Spleen (tissue), 11 donors: ENCODE results near the gene B3GNT5. TPM values are rescaled to one million over a fixed set of nuclear protein-coding genes. Genes with fewer than 3 reads are reported as not detected.

Source experiments
- DNase-seq: peaks from one replicate; pipeline ENCODE4 v3.0.0-alpha.2; 2020
- H3K27ac ChIP-seq, 8 donors: fragments of 200-600 bp; sonication (generic) in 7 of 8; 1 replicate in 4 of 8; 2 replicates in 4 of 8; pipeline versions ENCODE4 v1.5.0 to v1.8.0; 2016 to 2021; ENCODE audit warnings: inconsistent platforms in 4 of 8, mild to moderate bottlenecking in 4 of 8, moderate library complexity in 1 of 8
- H3K27me3 ChIP-seq, 7 donors: fragments of 200-600 bp; sonication (generic) in 6 of 7; replicated peaks in 1 of 7; 1 replicate in 4 of 7; 2 replicates in 3 of 7; pipeline versions ENCODE4 v1.5.0 to v1.8.0; 2016 to 2021; ENCODE audit warnings: inconsistent platforms in 3 of 7, mild to moderate bottlenecking in 1 of 7
- H3K36me3 ChIP-seq, 6 donors: fragments of 200-600 bp; sonication (generic) in 5 of 6; 1 replicate in 4 of 6; 2 replicates in 2 of 6; pipeline versions ENCODE4 v1.5.0 to v1.8.0; 2016 to 2021; ENCODE audit warnings: inconsistent platforms in 2 of 6
- H3K4me1 ChIP-seq, 6 donors: fragments of 200-600 bp; sonication (generic) in 5 of 6; 1 replicate in 3 of 6; 2 replicates in 3 of 6; pipeline versions ENCODE4 v1.5.0 to v1.8.0; 2016 to 2021; ENCODE audit warnings: inconsistent platforms in 3 of 6
- H3K4me3 ChIP-seq, 8 donors: fragments of 200-600 bp; sonication (generic) in 7 of 8; 1 replicate in 4 of 8; 2 replicates in 4 of 8; pipeline versions ENCODE4 v1.5.0 to v1.8.0; 2016 to 2021; ENCODE audit warnings: inconsistent platforms in 4 of 8, mild to moderate bottlenecking in 4 of 8, moderate library complexity in 2 of 8
- H3K9me3 ChIP-seq, 8 donors: fragments of 200-600 bp; sonication (generic) in 7 of 8; 1 replicate in 4 of 8; 2 replicates in 4 of 8; pipeline versions ENCODE4 v1.5.0 to v1.8.0; 2016 to 2021; ENCODE audit warnings: inconsistent platforms in 4 of 8
- POLR2A ChIP-seq, 3 donors: fragments of 450-650 bp; IDR thresholded peaks; one replicate each; pipeline ENCODE4 v1.5.1; 2017; ENCODE audit warnings: antibody characterized with exemption in 3 of 3, mild to moderate bottlenecking in 1 of 3
- POLR2AphosphoS5 ChIP-seq, 3 donors: sonication (generic); formaldehyde crosslinking; IDR thresholded peaks; one replicate each; pipeline ENCODE4 v1.5.1; 2017; ENCODE audit warnings: antibody characterized with exemption in 3 of 3
- WGBS, 5 donors: extraction: QIAGEN DNeasy Blood & Tissue Kit in 3 of 5; methylation state at CpG; one replicate each; pipeline versions ENCODE4 v1.1.5 to v1.1.7; 2013 to 2018; 5-methylcytosine and 5-hydroxymethylcytosine counted together
- intact Hi-C: fragments of 100-400 bp; cut with DNase I; formaldehyde crosslinking; loops from one replicate; pipeline ENCODE4 v1.15.0; 2023; ENCODE audit warnings: low total_unique reads
- polyA plus RNA-seq, 3 donors: library from polyadenylated mRNA; stranded (reverse); fragments of 200-250 nt; gene quantifications; one replicate each; pipeline ENCODE4 v1.2.1, GENCODE V29; 2013
- total RNA-seq, 7 donors: library from RNA; depleted of rRNA in 3 of 7; stranded (reverse); fragments of >200 nt in 3 of 7; fragmentation: NEBNext Ultra II Directional in 4 of 7; extraction: Animal tissue kit (Norgen Biotek cat#: 25700) in 4 of 7; gene quantifications; one replicate each; pipeline versions ENCODE4 v1.1.0 to v1.2.1, GENCODE V29; 2016 to 2021
- TF ChIP-seq, protein P1 (sequence below), 11 experiments: fragments of 200-600 bp in 7 of 11; fragments of 450-650 bp in 4 of 11; sonication (generic) in 4 of 11; IDR thresholded peaks in 8 of 11; conservative IDR thresholded peaks in 3 of 11; 1 replicate in 7 of 11; 2 replicates in 4 of 11; pipeline versions ENCODE4 v1.4.0 to v1.8.0; 2016 to 2021; ENCODE audit warnings: antibody characterized with exemption in 11 of 11, inconsistent platforms in 4 of 11, mild to moderate bottlenecking in 1 of 11
- donor health status: healthy with polysubstance abuse.
- donor health status: DM: no; HTN: no; CAD: no; lungs with moderate emphysema.
- donor health status: DM: no; HTN: no; CAD: no.
- donor health status: Bipolar disorder and iron deficiency.
- donor health status: healthy.
- donor health status: DM: no; HTN: no; CAD: no.
- donor health status: DM: yes; HTN: yes; CAD: no.

B3GNT5 gene
- total and polyA plus RNA-seq, 10 donors, result 0.61 to 11.9 (median 3.7) TPM

DNA sequence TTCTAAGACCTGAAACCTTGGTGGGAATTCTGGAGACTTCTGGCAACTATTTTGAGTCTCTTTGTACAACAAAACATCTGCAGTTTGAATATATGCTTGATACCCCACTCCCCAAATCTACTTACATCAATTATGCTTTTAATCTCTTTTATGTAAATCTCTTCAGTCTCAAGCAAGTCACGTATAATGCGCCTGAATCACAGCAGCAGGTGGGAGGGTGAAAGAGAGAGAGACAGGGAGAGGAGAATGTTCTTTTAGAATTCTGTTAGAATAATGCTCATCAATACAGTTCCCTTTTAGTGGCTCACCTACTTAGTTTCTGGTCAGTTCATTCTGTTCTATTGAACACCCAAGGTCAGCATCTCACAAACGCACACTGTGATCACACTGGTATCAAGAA is 22.2 kb upstream of the B3GNT5 start:
- WGBS, 5 donors, result 91 to 99% (median 96%) methylated on average over 3 of the region's 3 CpGs
- intact Hi-C loops, result no loop called here

DNA sequence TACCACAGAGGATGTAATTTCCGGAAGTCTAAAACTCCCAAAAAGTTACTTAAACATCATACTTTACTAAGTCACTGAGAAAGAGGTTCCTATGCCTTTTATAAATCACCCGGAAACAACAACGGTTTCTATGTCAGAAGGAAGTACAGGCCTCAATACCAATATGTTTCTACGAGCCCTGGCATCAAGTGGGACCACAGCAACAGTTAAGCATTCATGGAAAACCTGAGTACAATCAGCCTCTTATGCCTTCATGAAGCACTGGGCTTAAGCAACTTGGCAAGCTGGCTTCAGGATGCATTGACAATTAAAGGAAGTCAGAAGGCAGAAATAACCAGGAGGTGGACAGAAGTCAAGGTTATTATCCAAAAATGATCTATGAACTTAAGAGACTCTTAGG is 19.1 kb upstream of the B3GNT5 start:
- TF ChIP-seq POLR2AphosphoS5 (IDR thresholded peaks at IDR 0.05) (no peak), POLR2A (IDR thresholded peaks at IDR 0.05) (no peak)
- TF ChIP-seq, protein P1, sequence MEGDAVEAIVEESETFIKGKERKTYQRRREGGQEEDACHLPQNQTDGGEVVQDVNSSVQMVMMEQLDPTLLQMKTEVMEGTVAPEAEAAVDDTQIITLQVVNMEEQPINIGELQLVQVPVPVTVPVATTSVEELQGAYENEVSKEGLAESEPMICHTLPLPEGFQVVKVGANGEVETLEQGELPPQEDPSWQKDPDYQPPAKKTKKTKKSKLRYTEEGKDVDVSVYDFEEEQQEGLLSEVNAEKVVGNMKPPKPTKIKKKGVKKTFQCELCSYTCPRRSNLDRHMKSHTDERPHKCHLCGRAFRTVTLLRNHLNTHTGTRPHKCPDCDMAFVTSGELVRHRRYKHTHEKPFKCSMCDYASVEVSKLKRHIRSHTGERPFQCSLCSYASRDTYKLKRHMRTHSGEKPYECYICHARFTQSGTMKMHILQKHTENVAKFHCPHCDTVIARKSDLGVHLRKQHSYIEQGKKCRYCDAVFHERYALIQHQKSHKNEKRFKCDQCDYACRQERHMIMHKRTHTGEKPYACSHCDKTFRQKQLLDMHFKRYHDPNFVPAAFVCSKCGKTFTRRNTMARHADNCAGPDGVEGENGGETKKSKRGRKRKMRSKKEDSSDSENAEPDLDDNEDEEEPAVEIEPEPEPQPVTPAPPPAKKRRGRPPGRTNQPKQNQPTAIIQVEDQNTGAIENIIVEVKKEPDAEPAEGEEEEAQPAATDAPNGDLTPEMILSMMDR (IDR thresholded peaks at IDR 0.05 in 8 of 11, conservative IDR thresholded peaks at IDR 0.05 in 3 of 11), result no peak
- DNase-seq, result no peak
- Histone ChIP-seq H3K4me1 (peaks cover 0 to 10% (median 2%) of the 10 kb centered on the region in 6 donors), H3K27me3 (no peaks in the 10 kb centered on the region), H3K9me3 (no peaks in the 10 kb centered on the region), H3K4me3 (no peak overlapping the region), H3K36me3 (no peaks in the 10 kb centered on the region), H3K27ac (peak overlapping the region in 7 of 8 donors; percentile 2 to 57 (median 50))
- intact Hi-C loops, result no loop called here
- WGBS, 5 donors, result 21 to 33% (median 33%) methylated on average over 4 of the region's 4 CpGs

More for the DNA sequence above, 22.2 kb upstream of the B3GNT5 start:
- H3K27me3 ChIP-seq, result no peaks in the 10 kb centered on the region
- DNase-seq, result no peak
- H3K4me3 ChIP-seq, result no peak overlapping the region
- H3K4me1 ChIP-seq, result peaks cover 0 to 10% (median 2%) of the 10 kb centered on the region in 6 donors
- TF ChIP-seq POLR2AphosphoS5 (IDR thresholded peaks at IDR 0.05) (no peak), POLR2A (IDR thresholded peaks at IDR 0.05) (no peak)
- TF ChIP-seq, protein P1 (IDR thresholded peaks at IDR 0.05 in 8 of 11, conservative IDR thresholded peaks at IDR 0.05 in 3 of 11), result no peak
- H3K9me3 ChIP-seq, result no peaks in the 10 kb centered on the region
- H3K27ac ChIP-seq, result no peak overlapping the region
- H3K36me3 ChIP-seq, result no peaks in the 10 kb centered on the region

DNA sequence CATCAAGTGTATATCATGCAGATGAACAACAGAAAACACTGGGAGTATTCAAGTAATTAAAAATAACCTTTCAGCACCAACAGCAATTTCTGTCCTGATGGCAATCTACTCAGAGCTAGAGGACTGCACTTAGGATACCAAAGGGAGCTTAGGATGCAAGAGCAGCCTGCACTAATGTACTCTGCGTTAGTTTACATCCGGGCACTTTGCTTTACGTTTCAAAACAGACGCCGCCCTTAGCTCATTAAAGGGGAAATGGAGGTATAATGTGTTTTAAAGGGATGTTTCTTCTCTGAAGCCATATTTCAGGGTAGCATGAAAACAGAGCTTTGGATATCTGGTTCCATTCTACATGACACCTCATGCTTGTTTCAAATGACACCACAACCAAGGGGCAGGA is 14.0 kb upstream of the B3GNT5 start:
- WGBS, 5 donors, result 74 to 89% (median 84%) methylated on average over 5 of the region's 5 CpGs
- Histone ChIP-seq H3K4me1 (peaks cover 0 to 7% (median 0%) of the 10 kb centered on the region in 6 donors), H3K9me3 (peaks cover 3 to 27% (median 24%) of the 10 kb centered on the region in 8 donors), H3K4me3 (no peak overlapping the region), H3K27me3 (peaks cover 0 to 5% (median 0%) of the 10 kb centered on the region in 7 donors), H3K27ac (no peak overlapping the region), H3K36me3 (no peaks in the 10 kb centered on the region)
- intact Hi-C loops, result no loop called here
- DNase-seq, result no peak
- TF ChIP-seq POLR2A (IDR thresholded peaks at IDR 0.05) (no peak), POLR2AphosphoS5 (IDR thresholded peaks at IDR 0.05) (no peak)
- TF ChIP-seq, protein P1 (IDR thresholded peaks at IDR 0.05 in 8 of 11, conservative IDR thresholded peaks at IDR 0.05 in 3 of 11), result no peak

DNA sequence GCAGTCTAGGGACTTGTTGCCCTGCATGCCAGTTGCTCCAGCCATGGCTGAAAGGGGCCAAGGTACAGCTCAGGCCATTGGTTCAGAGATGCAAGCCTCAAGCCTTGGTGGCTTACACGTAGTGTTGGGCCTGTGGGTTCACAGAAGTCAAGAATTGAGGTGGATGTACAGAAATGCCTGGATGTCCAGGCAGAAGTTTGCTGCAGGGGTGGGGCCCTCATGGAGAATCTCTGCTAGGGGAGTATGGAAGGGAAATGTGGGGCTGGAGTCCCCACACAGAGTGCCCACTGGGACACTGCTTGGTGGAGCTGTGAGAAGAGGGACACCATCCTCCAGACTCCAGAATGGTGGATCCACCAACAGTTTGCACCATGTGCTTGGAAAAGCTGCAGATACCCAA is 10.6 kb upstream of the B3GNT5 start:
- Histone ChIP-seq H3K27me3 (peaks cover 0 to 6% (median 0%) of the 10 kb centered on the region in 7 donors), H3K4me3 (no peak overlapping the region), H3K36me3 (no peaks in the 10 kb centered on the region), H3K4me1 (peaks cover 3 to 20% (median 7%) of the 10 kb centered on the region in 6 donors), H3K9me3 (peaks cover 3 to 27% (median 24%) of the 10 kb centered on the region in 8 donors), H3K27ac (no peak overlapping the region)
- 88 to 93% (median 90%) methylated on average over 1 of the region's 1 CpG for WGBS, 5 donors
- DNase-seq, result no peak
- TF ChIP-seq POLR2AphosphoS5 (IDR thresholded peaks at IDR 0.05), result no peak
- no peak for TF ChIP-seq POLR2A (IDR thresholded peaks at IDR 0.05)
- TF ChIP-seq, protein P1 (IDR thresholded peaks at IDR 0.05 in 8 of 11, conservative IDR thresholded peaks at IDR 0.05 in 3 of 11), result no peak
- intact Hi-C loops, result no loop called here
